Stimulated activated CD8-positive, alpha-beta memory T cell treated with anti-CD3 and anti-CD28 coated beads, Interleukin-15, amount 100 ng/mL, for 1 hour (primary cell): ENCODE data around the gene BIN1.

Source experiments
- DNase-seq: peaks from one replicate; pipeline ENCODE4 v3.0.0-alpha.2; 2020; ENCODE audit warnings: low read depth

Gene BIN1

GRCh38 chr2:127103243-127104165, 3.5 kb downstream of the BIN1 start:
- no peak for DNase-seq

- DNase-seq = no peak
These were observed 4.3 kb downstream of the BIN1 start for GRCh38 chr2:127102521-127103242.

- no peak for DNase-seq
These were observed 5.0 kb downstream of the BIN1 start for GRCh38 chr2:127101756-127102477.

- DNase-seq = no peak
These were observed 5.8 kb downstream of the BIN1 start for GRCh38 chr2:127101048-127101611.

- DNase-seq = no peak
These were observed 6.5 kb downstream of the BIN1 start for GRCh38 chr2:127100251-127101047.

- DNase-seq = no peak
These were observed 8.2 kb downstream of the BIN1 start for GRCh38 chr2:127098711-127099110.

GRCh38 chr2:127097841-127098651, 8.9 kb downstream of the BIN1 start:
- DNase-seq = no peak

GRCh38 chr2:127097471-127097765, 9.5 kb downstream of the BIN1 start:
- no peak for DNase-seq

GRCh38 chr2:127096718-127097470, 10.1 kb downstream of the BIN1 start:
- no peak for DNase-seq

GRCh38 chr2:127096280-127096679, 10.7 kb downstream of the BIN1 start:
- no peak for DNase-seq

GRCh38 chr2:127095784-127096183, 11.2 kb downstream of the BIN1 start:
- no peak for DNase-seq

GRCh38 chr2:127095367-127095641, 11.7 kb downstream of the BIN1 start:
- DNase-seq = no peak

GRCh38 chr2:127094509-127095366, 12.2 kb downstream of the BIN1 start:
- no peak for DNase-seq

- no peak for DNase-seq
These were observed 13.2 kb downstream of the BIN1 start for GRCh38 chr2:127093648-127094210.

GRCh38 chr2:127092901-127093516, 13.9 kb downstream of the BIN1 start:
- DNase-seq = no peak

- no peak for DNase-seq
These were observed 14.6 kb downstream of the BIN1 start for GRCh38 chr2:127092306-127092705.

- DNase-seq = no peak
These were observed 15.1 kb downstream of the BIN1 start for GRCh38 chr2:127091886-127092285.

- DNase-seq = no peak
These were observed 15.8 kb downstream of the BIN1 start for GRCh38 chr2:127091148-127091547.
